IgD-negative memory B cell (primary cell): ENCODE data around the gene LRRC8A. TPM values are rescaled to one million over a fixed set of nuclear protein-coding genes. Genes with fewer than 3 reads are reported as not detected.
"Not testable (repeated sequence)": the region's sequence is repeated elsewhere in the genome, so short reads cannot be mapped to it uniquely, and the experiment has no call there.

Source experiments
- H3K27ac Mint-ChIP-seq, 3 donors: one replicate each; pipeline ENCODE4 v1.8.0; 2020 to 2022; ENCODE audit warnings: mild to moderate bottlenecking in 3 of 3, mixed read lengths in 3 of 3, moderate library complexity in 1 of 3
- H3K27me3 Mint-ChIP-seq: one replicate; pipeline ENCODE4 v1.8.0; 2021; ENCODE audit warnings: mixed read lengths
- H3K36me3 Mint-ChIP-seq: one replicate; pipeline ENCODE4 v1.8.0; 2020; ENCODE audit warnings: mild to moderate bottlenecking, mixed read lengths
- H3K4me1 Mint-ChIP-seq, 3 donors: one replicate each; pipeline ENCODE4 v1.8.0; 2020 to 2022; ENCODE audit warnings: mixed read lengths in 3 of 3, mild to moderate bottlenecking in 1 of 3
- H3K4me3 Mint-ChIP-seq, 4 donors: one replicate each; pipeline ENCODE4 v1.8.0; 2020 to 2022; ENCODE audit warnings: mild to moderate bottlenecking in 4 of 4, mixed read lengths in 4 of 4, moderate library complexity in 3 of 4
- H3K9me3 Mint-ChIP-seq, 3 donors: one replicate each; pipeline ENCODE4 v1.8.0; 2020 to 2021; ENCODE audit warnings: mixed read lengths in 3 of 3, mild to moderate bottlenecking in 1 of 3
- polyA plus RNA-seq: library from polyadenylated mRNA; unstranded; fragments of 300-500 nt; fragmentation: Illumina TruSeq; gene quantifications from one replicate; pipeline ENCODE4 v1.2.3, GENCODE V29; 2021

Gene LRRC8A
- polyA plus RNA-seq, 1 donor from 2014 or later: 26.2 TPM

- H3K4me1 Mint-ChIP-seq: peaks cover 0 to under 1% (median 0%) of the 10 kb centered on the region in 3 donors
- H3K27ac Mint-ChIP-seq: no peak overlapping the region
- peak overlapping the region in 1 of 4 donors; percentile 38 for H3K4me3 Mint-ChIP-seq
- peaks cover under 1% of the 10 kb centered on the region for H3K36me3 Mint-ChIP-seq
- no peaks in the 10 kb centered on the region for H3K27me3 Mint-ChIP-seq
- no peaks in the 10 kb centered on the region for H3K9me3 Mint-ChIP-seq
Observed at GRCh38 chr9:128940271-128940921, 58.5 kb downstream of the LRRC8A start.

- no peak overlapping the region for H3K27ac Mint-ChIP-seq
- H3K27me3 Mint-ChIP-seq: no peaks in the 10 kb centered on the region
- peaks cover 5 to 8% (median 7%) of the 10 kb centered on the region in 3 donors for H3K4me1 Mint-ChIP-seq
- no peaks in the 10 kb centered on the region for H3K9me3 Mint-ChIP-seq
- peak overlapping the region in 1 of 4 donors; percentile 38 for H3K4me3 Mint-ChIP-seq
- H3K36me3 Mint-ChIP-seq: peaks cover 3% of the 10 kb centered on the region
Observed at GRCh38 chr9:128940946-128941755, 59.2 kb downstream of the LRRC8A start.

GRCh38 chr9:128943832-128944620, 62.1 kb downstream of the LRRC8A start:
- peak overlapping the region in 1 of 4 donors; percentile 29 for H3K4me3 Mint-ChIP-seq
- no peak overlapping the region for H3K27ac Mint-ChIP-seq
- peaks cover 3% of the 10 kb centered on the region for H3K36me3 Mint-ChIP-seq
- H3K9me3 Mint-ChIP-seq: no peaks in the 10 kb centered on the region
- H3K27me3 Mint-ChIP-seq: no peaks in the 10 kb centered on the region
- H3K4me1 Mint-ChIP-seq: peaks cover 16 to 27% (median 18%) of the 10 kb centered on the region in 3 donors

GRCh38 chr9:128944966-128945365, 63.0 kb downstream of the LRRC8A start:
- H3K27me3 Mint-ChIP-seq, H3K9me3 Mint-ChIP-seq, H3K27ac Mint-ChIP-seq, H3K36me3 Mint-ChIP-seq: not testable (repeated sequence)
- Mint-ChIP-seq H3K4me3 (peak overlapping the region in 2 of 4 donors; percentile 17 to 52), H3K4me1 (peaks cover 16 to 27% (median 18%) of the 10 kb centered on the region in 3 donors)

- Mint-ChIP-seq H3K9me3 (no peaks in the 10 kb centered on the region), H3K4me1 (peaks cover 16 to 27% (median 20%) of the 10 kb centered on the region in 3 donors), H3K27ac (peak overlapping the region; percentile 96 to 99 (median 98)), H3K4me3 (peak overlapping the region; percentile 82 to 99 (median 99)), H3K27me3 (no peaks in the 10 kb centered on the region), H3K36me3 (peaks cover 3% of the 10 kb centered on the region)
Observed at GRCh38 chr9:128945798-128946501, 64.0 kb downstream of the LRRC8A start.

- Mint-ChIP-seq H3K27ac (peak overlapping the region; percentile 96 to 99 (median 98)), H3K4me1 (peaks cover 16 to 27% (median 20%) of the 10 kb centered on the region in 3 donors), H3K36me3 (peaks cover 3% of the 10 kb centered on the region), H3K9me3 (no peaks in the 10 kb centered on the region), H3K4me3 (peak overlapping the region; percentile 99), H3K27me3 (no peaks in the 10 kb centered on the region)
Observed at GRCh38 chr9:128946571-128947276, 64.8 kb downstream of the LRRC8A start.

- H3K4me3 Mint-ChIP-seq: peak overlapping the region; percentile 99
- peak overlapping the region; percentile 96 to 99 (median 98) for H3K27ac Mint-ChIP-seq
- no peaks in the 10 kb centered on the region for H3K27me3 Mint-ChIP-seq
- no peaks in the 10 kb centered on the region for H3K9me3 Mint-ChIP-seq
- peaks cover 16 to 27% (median 20%) of the 10 kb centered on the region in 3 donors for H3K4me1 Mint-ChIP-seq
- H3K36me3 Mint-ChIP-seq: peaks cover 3% of the 10 kb centered on the region
Observed at GRCh38 chr9:128947277-128947526, 65.3 kb downstream of the LRRC8A start.

GRCh38 chr9:128947527-128948301, 65.8 kb downstream of the LRRC8A start, which contains the start of the genes DOLK and NUP188:
Gene DOLK (minus strand): TSS chr9:128947603. CDS start chr9:128947303, 300 bp downstream.
Gene NUP188 (plus strand): TSS chr9:128947699. CDS start chr9:128947720, 21 bp downstream.
- H3K27me3 Mint-ChIP-seq: no peaks in the 10 kb centered on the region
- peaks cover 16 to 29% (median 20%) of the 10 kb centered on the region in 3 donors for H3K4me1 Mint-ChIP-seq
- H3K4me3 Mint-ChIP-seq: peak within 1 kb of the TSS; percentile 99
- H3K27ac Mint-ChIP-seq: peak within 1 kb of the TSS; percentile 96 to 99 (median 98)
- no peaks in the 10 kb centered on the region for H3K9me3 Mint-ChIP-seq
- peaks cover 3% of the 10 kb centered on the region for H3K36me3 Mint-ChIP-seq

GRCh38 chr9:128961403-128961802, 79.5 kb downstream of the LRRC8A start:
- not testable (repeated sequence) for H3K36me3 Mint-ChIP-seq, H3K4me3 Mint-ChIP-seq, H3K27me3 Mint-ChIP-seq, H3K9me3 Mint-ChIP-seq, H3K4me1 Mint-ChIP-seq, H3K27ac Mint-ChIP-seq

Other genes starting within 250 kb of the LRRC8A start
- 57.3 TPM for gene DYNC2I2, start 225.3 kb upstream of the LRRC8A start, polyA plus RNA-seq
- 257 TPM for gene SET, start 192.9 kb upstream of the LRRC8A start, polyA plus RNA-seq
- 0.11 TPM for gene PKN3, start 179.6 kb upstream of the LRRC8A start, polyA plus RNA-seq
- 55.3 TPM for gene ZDHHC12, start 158.0 kb upstream of the LRRC8A start, polyA plus RNA-seq
- gene ZER1, start 110.2 kb upstream of the LRRC8A start, polyA plus RNA-seq: 33.7 TPM
- gene TBC1D13, start 94.9 kb upstream of the LRRC8A start, polyA plus RNA-seq: 30.7 TPM
- 15.3 TPM for gene ENDOG, start 63.6 kb upstream of the LRRC8A start, polyA plus RNA-seq
- 65.2 TPM for gene SPOUT1, start 52.3 kb upstream of the LRRC8A start, polyA plus RNA-seq
- gene KYAT1, start 183 bp upstream of the LRRC8A start, polyA plus RNA-seq: 11.4 TPM
- gene PHYHD1, start 38.8 kb downstream of the LRRC8A start, polyA plus RNA-seq: 1.0 TPM
- gene DOLK, start 65.5 kb downstream of the LRRC8A start, polyA plus RNA-seq: 8.5 TPM
- gene NUP188, start 65.6 kb downstream of the LRRC8A start, polyA plus RNA-seq: 21.9 TPM
- gene SH3GLB2, start 146.2 kb downstream of the LRRC8A start, polyA plus RNA-seq: 27.7 TPM
- 11.4 TPM for gene MIGA2, start 154.5 kb downstream of the LRRC8A start, polyA plus RNA-seq
- 7.4 TPM for gene DOLPP1, start 199.0 kb downstream of the LRRC8A start, polyA plus RNA-seq
- 8.1 TPM for gene CRAT, start 228.7 kb downstream of the LRRC8A start, polyA plus RNA-seq
- 12.2 TPM for gene PTPA, start 229.3 kb downstream of the LRRC8A start, polyA plus RNA-seq